ENCODE measurements around the gene AIRE. TPM values are rescaled to one million over a fixed set of nuclear protein-coding genes. Genes with fewer than 3 reads are reported as not detected.

The AIRE gene
- total RNA-seq, 2 donors from 2014 or later, result 1.0 TPM; not detected in 1

- whole genome bisulfite sequencing, 2 donors, result 73% methylated on average over 8 of the region's 8 CpGs
- H3K27me3 ChIP-seq, result no peaks in the 10 kb centered on the region
- intact Hi-C loops (cut with DNase I), result loop anchor here (10.0 kb wide), 1 partner anchor 46 kb away; no protein-coding TSS in a partner anchor
- no peak for ATAC-seq
- no peak for DNase-seq
- no peak overlapping the region for H3K4me3 ChIP-seq
- no peaks in the 10 kb centered on the region for H3K36me3 ChIP-seq (replicated peaks in 1 of 2; ENCODE audit: insufficient read depth in 1 of 2, low read depth in 2 of 2)
- TF ChIP-seq POLR2A (IDR thresholded peaks at IDR 0.05) (no peak), CTCF (IDR thresholded peaks at IDR 0.05) (no peak)
- no peaks in the 10 kb centered on the region for H3K9me3 ChIP-seq
- no peak overlapping the region for H3K27ac ChIP-seq
- no peaks in the 10 kb centered on the region for H3K4me1 ChIP-seq
These were observed 16.6 kb upstream of the AIRE start for GRCh38 chr21:44269090-44269489.

GRCh38 chr21:44271558-44272283 lies 14.0 kb upstream of the AIRE start:
- DNase-seq (no peak), ATAC-seq (no peak)
- no peak for TF ChIP-seq CTCF (IDR thresholded peaks at IDR 0.05)
- no peak for TF ChIP-seq POLR2A (IDR thresholded peaks at IDR 0.05)
- Histone ChIP-seq H3K4me1 (no peaks in the 10 kb centered on the region), H3K36me3 (replicated peaks in 1 of 2; ENCODE audit: insufficient read depth in 1 of 2, low read depth in 2 of 2) (no peaks in the 10 kb centered on the region), H3K27ac (no peak overlapping the region), H3K4me3 (no peak overlapping the region), H3K9me3 (no peaks in the 10 kb centered on the region), H3K27me3 (no peaks in the 10 kb centered on the region)
- 75 to 76% methylated on average over 16 to 18 of the region's 18 CpGs for WGBS, 2 donors
- intact Hi-C loops (cut with DNase I), result no loop called here

GRCh38 chr21:44272284-44272858 lies 13.3 kb upstream of the AIRE start:
- Histone ChIP-seq H3K4me3 (no peak overlapping the region), H3K27ac (no peak overlapping the region), H3K27me3 (no peaks in the 10 kb centered on the region), H3K4me1 (no peaks in the 10 kb centered on the region), H3K36me3 (replicated peaks in 1 of 2; ENCODE audit: insufficient read depth in 1 of 2, low read depth in 2 of 2) (no peaks in the 10 kb centered on the region), H3K9me3 (no peaks in the 10 kb centered on the region)
- no peak for ATAC-seq
- TF ChIP-seq CTCF (IDR thresholded peaks at IDR 0.05) (no peak), POLR2A (IDR thresholded peaks at IDR 0.05) (no peak)
- intact Hi-C loops (cut with DNase I), result no loop called here
- DNase-seq, result peak in 1 of 4 donors; percentile 6
- 77 to 100% methylated on average over 1 to 18 of the region's 18 CpGs for WGBS, 2 donors

- Histone ChIP-seq H3K27me3 (no peaks in the 10 kb centered on the region), H3K4me3 (no peak overlapping the region), H3K27ac (no peak overlapping the region), H3K36me3 (replicated peaks in 1 of 2; ENCODE audit: insufficient read depth in 1 of 2, low read depth in 2 of 2) (no peaks in the 10 kb centered on the region), H3K9me3 (no peaks in the 10 kb centered on the region), H3K4me1 (no peaks in the 10 kb centered on the region)
- TF ChIP-seq POLR2A (IDR thresholded peaks at IDR 0.05), result no peak
- no peak for TF ChIP-seq CTCF (IDR thresholded peaks at IDR 0.05)
- no peak for ATAC-seq
- WGBS, 2 donors, result 60 to 73% methylated on average over 1 to 7 of the region's 7 CpGs
- intact Hi-C loops (cut with DNase I), result no loop called here
- no peak for DNase-seq
These were observed 12.6 kb upstream of the AIRE start for GRCh38 chr21:44273046-44273445.

GRCh38 chr21:44275041-44275440 lies 10.6 kb upstream of the AIRE start:
- Histone ChIP-seq H3K9me3 (no peaks in the 10 kb centered on the region), H3K27ac (no peak overlapping the region), H3K36me3 (replicated peaks in 1 of 2; ENCODE audit: insufficient read depth in 1 of 2, low read depth in 2 of 2) (no peaks in the 10 kb centered on the region), H3K27me3 (no peaks in the 10 kb centered on the region), H3K4me1 (no peaks in the 10 kb centered on the region), H3K4me3 (no peak overlapping the region)
- intact Hi-C loops (cut with DNase I), result no loop called here
- ATAC-seq, result no peak
- WGBS, 2 donors, result 52 to 57% methylated on average over 4 to 5 of the region's 5 CpGs
- TF ChIP-seq CTCF (IDR thresholded peaks at IDR 0.05) (no peak), POLR2A (IDR thresholded peaks at IDR 0.05) (no peak)
- no peak for DNase-seq
